Natural killer cell (primary cell): ENCODE results near the gene SLC25A28. TPM values are rescaled to one million over a fixed set of nuclear protein-coding genes. Genes with fewer than 3 reads are reported as not detected.

Experiments used
- ATAC-seq, 3 donors: fragments of 150-1000 bp in 2 of 3; fragments of 200-7000 bp in 1 of 3; cut with Tn5 transposase; 1 replicate in 1 of 3; 2 replicates in 2 of 3; pipeline ENCODE4 v1.10.0; 2021; ENCODE audit warnings: mild to moderate bottlenecking in 2 of 3, moderate library complexity in 2 of 3
- DNase-seq, 2 donors: peaks; one replicate each; pipeline versions ENCODE4 v3.0.0 to v3.0.0-alpha.2; 2013 to 2021; ENCODE audit warnings: mixed read lengths in 1 of 2
- H3K27ac ChIP-seq: one replicate; pipeline ENCODE4 v1.5.1; 2013; ENCODE audit warnings: mild to moderate bottlenecking, low read length
- H3K27me3 ChIP-seq: one replicate; pipeline ENCODE4 v1.6.1; 2013; ENCODE audit warnings: low read length; ENCODE audit not compliant: control insufficient read depth, insufficient read depth
- H3K36me3 ChIP-seq: one replicate; pipeline ENCODE4 v1.6.1; 2013; ENCODE audit warnings: low read length; ENCODE audit not compliant: control insufficient read depth, insufficient read depth
- H3K4me1 ChIP-seq: one replicate; pipeline ENCODE4 v1.6.1; 2013; ENCODE audit warnings: low read length; ENCODE audit not compliant: control insufficient read depth, insufficient read depth
- H3K4me3 ChIP-seq: one replicate; pipeline ENCODE4 v1.5.1; 2013; ENCODE audit warnings: low read length
- H3K9me3 ChIP-seq: one replicate; pipeline ENCODE4 v1.6.1; 2013; ENCODE audit warnings: low read length; ENCODE audit not compliant: control insufficient read depth, insufficient read depth
- H3K27ac Mint-ChIP-seq, 2 donors: one replicate each; pipeline ENCODE4 v1.8.0; 2022; ENCODE audit warnings: mild to moderate bottlenecking in 2 of 2, mixed read lengths in 2 of 2, moderate library complexity in 1 of 2
- H3K27me3 Mint-ChIP-seq, 2 donors: one replicate each; pipeline ENCODE4 v1.8.0; 2022; ENCODE audit warnings: low read depth in 2 of 2, mixed read lengths in 2 of 2
- H3K36me3 Mint-ChIP-seq: one replicate; pipeline ENCODE4 v1.8.0; 2022; ENCODE audit warnings: mixed read lengths
- H3K4me1 Mint-ChIP-seq, 2 donors: one replicate each; pipeline ENCODE4 v1.8.0; 2022; ENCODE audit warnings: mixed read lengths in 2 of 2
- H3K4me3 Mint-ChIP-seq: one replicate; pipeline ENCODE4 v1.8.0; 2022; ENCODE audit warnings: mild to moderate bottlenecking, moderate library complexity, mixed read lengths
- H3K9me3 Mint-ChIP-seq, 2 donors: one replicate each; pipeline ENCODE4 v1.8.0; 2022; ENCODE audit warnings: mixed read lengths in 2 of 2
- CTCF ChIP-seq: fragments of 200-600 bp; IDR thresholded peaks from one replicate; pipeline ENCODE4 v1.8.0; 2022; ENCODE audit warnings: antibody characterized with exemption
- WGBS: methylation state at CpG from one replicate; pipeline ENCODE4 v1.1.7; 2013; ENCODE audit warnings: missing lambda C conversion rate; ENCODE audit not compliant: insufficient coverage; 5-methylcytosine and 5-hydroxymethylcytosine counted together
- intact Hi-C: fragments of 100-400 bp; cut with micrococcal nuclease; formaldehyde crosslinking; loops from one replicate; pipeline ENCODE4 v1.14.2; 2022
- total RNA-seq, 4 donors: library from RNA; stranded (reverse); fragments of 120-200 nt in 1 of 4; gene quantifications; one replicate each; pipeline versions ENCODE4 v1.2.3 to v1.2.4, GENCODE V29; 2013 to 2022

The SLC25A28 gene
- total RNA-seq, 3 donors from 2014 or later (not counting 1 experiment from before 2014, with no cell fraction given): 73.0 to 83.6 (median 75.3) TPM

- H3K36me3 Mint-ChIP-seq: no peaks in the 10 kb centered on the region
- H3K27ac Mint-ChIP-seq: no peak overlapping the region
- no peak overlapping the region for H3K27ac ChIP-seq
- no peak for TF ChIP-seq CTCF
- no peaks in the 10 kb centered on the region for H3K27me3 ChIP-seq
- no peaks in the 10 kb centered on the region for H3K9me3 Mint-ChIP-seq
- no peaks in the 10 kb centered on the region for H3K9me3 ChIP-seq
- H3K4me1 ChIP-seq: no peaks in the 10 kb centered on the region
- H3K4me3 Mint-ChIP-seq: no peak overlapping the region
- intact Hi-C loops: no loop called here
- no peak for ATAC-seq
- no peak for DNase-seq
- H3K27me3 Mint-ChIP-seq: peaks cover 8 to 9% of the 10 kb centered on the region in 2 donors
- no peaks in the 10 kb centered on the region for H3K36me3 ChIP-seq
- H3K4me3 ChIP-seq: no peak overlapping the region
- 56% methylated on average over 1 of the region's 3 CpGs for WGBS
- H3K4me1 Mint-ChIP-seq: no peaks in the 10 kb centered on the region
Measured at GRCh38 chr10:99564361-99564760, 55.9 kb downstream of the SLC25A28 start.

- Histone ChIP-seq H3K4me1 (no peaks in the 10 kb centered on the region), H3K4me3 (no peak overlapping the region), H3K27ac (no peak overlapping the region), H3K36me3 (no peaks in the 10 kb centered on the region), H3K27me3 (no peaks in the 10 kb centered on the region), H3K9me3 (no peaks in the 10 kb centered on the region)
- intact Hi-C loops: no loop called here
- ATAC-seq (no peak), DNase-seq (no peak)
- Mint-ChIP-seq H3K36me3 (no peaks in the 10 kb centered on the region), H3K27ac (no peak overlapping the region), H3K27me3 (peaks cover 10 to 17% of the 10 kb centered on the region in 2 donors), H3K4me3 (no peak overlapping the region), H3K9me3 (no peaks in the 10 kb centered on the region), H3K4me1 (no peaks in the 10 kb centered on the region)
- WGBS: 42% methylated on average over 2 of the region's 2 CpGs
- TF ChIP-seq CTCF: no peak
Measured at GRCh38 chr10:99562631-99563030, 57.6 kb downstream of the SLC25A28 start.

Other genes starting within 250 kb of the SLC25A28 start
- 10 to 100 TPM in 1 of 3 donors, 1 to 10 TPM in 2; 8.5 to 15.1 (median 8.5) TPM for gene GOT1, start 189.8 kb downstream of the SLC25A28 start, total RNA-seq
- gene NKX2-3, start 87.5 kb downstream of the SLC25A28 start, total RNA-seq: not detected
- gene ENTPD7, start 39.1 kb upstream of the SLC25A28 start, total RNA-seq: 1 to 10 TPM; 3.7 to 6.3 (median 5.6) TPM
- 10 to 100 TPM; 17.1 to 27.9 (median 20.3) TPM for gene COX15, start 111.7 kb upstream of the SLC25A28 start, total RNA-seq
- gene CUTC, start 111.8 kb upstream of the SLC25A28 start, total RNA-seq: 10 to 100 TPM; 21.4 to 28.1 (median 23.5) TPM
- 1 to 10 TPM; 1.3 to 3.4 (median 2.7) TPM for gene ABCC2, start 162.2 kb upstream of the SLC25A28 start, total RNA-seq